Skin epidermis (tissue), 12 donors: ENCODE results near the gene CNP.
A peak's percentile ranks its signal among the peaks of the same experiment; 100 is the strongest.

Experiments
- H3K27ac ChIP-seq, 21 experiments: fragments of 200-600 bp; sonication (generic) in 11 of 21; one replicate each; pipeline ENCODE4 v1.5.0; 2020; ENCODE audit warnings: mild to moderate bottlenecking in 3 of 21, inconsistent platforms in 2 of 21, moderate library complexity in 2 of 21
- H3K4me3 ChIP-seq, 7 experiments: fragments of 200-600 bp; sonication (generic) in 2 of 7; one replicate each; pipeline ENCODE4 v1.5.0; 2020; ENCODE audit warnings: inconsistent platforms in 2 of 7, mild to moderate bottlenecking in 2 of 7, moderate library complexity in 1 of 7

CNP gene

DNA sequence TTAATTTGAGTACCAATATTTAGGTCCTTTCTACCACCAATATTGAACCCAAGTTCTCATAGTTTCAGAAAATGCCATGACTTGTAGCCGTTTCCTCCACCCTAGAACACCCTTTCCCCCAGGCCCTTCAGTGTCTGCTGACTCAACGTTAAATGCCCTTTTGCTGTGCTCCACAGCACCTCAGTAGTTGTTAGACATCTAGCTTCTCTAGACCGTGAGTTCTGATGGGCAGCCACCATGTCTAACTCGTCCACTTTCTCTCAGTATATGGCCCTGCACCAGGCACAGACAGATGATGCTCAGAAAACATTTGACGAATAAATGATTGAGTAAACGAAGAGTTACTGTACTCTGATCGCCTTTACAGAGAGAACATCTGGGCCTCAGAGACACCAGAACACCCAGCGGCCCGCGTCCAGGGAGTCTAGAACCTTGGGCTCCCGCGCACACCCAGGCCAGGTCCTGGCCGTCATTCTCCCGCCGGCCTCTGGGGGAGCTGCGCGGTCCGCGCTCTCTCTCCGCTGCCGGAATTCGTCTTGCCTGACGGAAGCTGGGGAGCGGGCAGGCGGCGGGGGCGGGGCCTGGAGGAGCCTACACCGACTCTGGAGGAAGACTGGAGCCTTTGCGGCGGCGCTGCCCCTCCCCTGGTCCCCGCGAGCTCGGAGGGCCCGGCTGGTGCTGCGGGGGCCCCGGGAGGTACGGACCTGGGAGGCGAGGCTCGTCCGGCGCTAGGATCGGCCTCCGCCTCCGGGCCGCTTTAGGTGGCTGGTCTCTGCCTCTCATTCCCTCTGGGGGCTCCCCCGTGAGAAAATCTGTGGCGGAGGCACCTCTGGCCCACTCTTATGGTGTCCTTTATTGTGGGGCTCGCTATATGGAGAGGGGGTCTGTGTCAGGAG, 53.2 kb downstream of the CNP start, which contains the start of gene NKIRAS2:
Gene NKIRAS2 (plus strand): TSS at position 582 of the 896 bp plus-strand sequence. CDS start 1,488 bp downstream, outside the sequence.
- Histone ChIP-seq H3K4me3 (peak within 1 kb of the TSS; percentile 59 to 95 (median 83)), H3K27ac (peak within 1 kb of the TSS; percentile 70 to 96 (median 92))

- H3K4me3 ChIP-seq = peak overlapping the region in 6 of 7 experiments; percentile 59 to 95 (median 84)
- peak overlapping the region in 11 of 21 experiments; percentile 87 to 96 (median 92) for H3K27ac ChIP-seq
Measured at GRCh38 chr17:42020845-42021244, 54.2 kb downstream of the CNP start.

- no peak overlapping the region for H3K4me3 ChIP-seq
- H3K27ac ChIP-seq = peak overlapping the region in 16 of 21 experiments; percentile 11 to 74 (median 58)
Measured at GRCh38 chr17:42023524-42024349, 57.1 kb downstream of the CNP start.

DNA sequence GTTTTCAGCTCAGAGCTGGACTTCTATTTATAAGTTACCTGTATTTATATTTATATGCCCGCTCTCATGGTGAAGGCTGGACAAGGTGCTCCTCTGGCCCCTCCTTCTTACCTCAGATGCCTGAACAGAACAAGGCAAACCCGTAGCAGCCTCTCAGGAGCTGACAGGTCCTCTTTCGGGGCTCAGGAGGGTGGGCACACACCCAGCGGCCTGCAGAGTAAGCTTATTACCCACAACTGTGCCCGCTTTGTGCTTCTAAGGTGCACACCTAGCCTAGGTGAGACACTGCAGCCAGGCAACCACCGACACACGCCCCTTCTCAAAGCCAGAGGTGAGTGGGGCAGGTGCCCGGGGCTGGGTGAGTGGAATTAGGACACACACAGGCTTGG, 58.6 kb downstream of the CNP start:
- Histone ChIP-seq H3K27ac (peak overlapping the region in 9 of 21 experiments; percentile 17 to 74 (median 40)), H3K4me3 (no peak overlapping the region)

DNA sequence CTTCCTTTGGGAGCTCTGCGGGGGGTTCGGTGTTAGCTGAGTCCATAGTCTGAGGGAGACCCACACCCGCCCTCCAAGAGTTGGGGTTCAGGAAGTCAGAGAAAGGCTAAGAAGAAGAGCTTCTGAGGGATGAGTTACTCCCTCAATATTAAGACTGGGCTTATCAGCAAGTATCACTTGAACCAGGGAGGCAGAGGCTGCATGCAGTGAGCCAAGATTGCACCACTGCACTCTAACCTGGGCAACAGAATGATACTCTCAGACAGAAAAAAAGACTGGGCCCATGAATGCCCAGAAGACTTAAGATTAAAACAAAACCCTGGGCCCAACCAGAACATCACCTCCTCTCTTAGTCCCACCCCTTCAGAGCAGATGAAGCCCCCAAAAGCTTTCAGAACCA, 59.3 kb downstream of the CNP start:
- peak overlapping the region in 1 of 21 experiments; percentile 28 for H3K27ac ChIP-seq
- H3K4me3 ChIP-seq = no peak overlapping the region

DNA sequence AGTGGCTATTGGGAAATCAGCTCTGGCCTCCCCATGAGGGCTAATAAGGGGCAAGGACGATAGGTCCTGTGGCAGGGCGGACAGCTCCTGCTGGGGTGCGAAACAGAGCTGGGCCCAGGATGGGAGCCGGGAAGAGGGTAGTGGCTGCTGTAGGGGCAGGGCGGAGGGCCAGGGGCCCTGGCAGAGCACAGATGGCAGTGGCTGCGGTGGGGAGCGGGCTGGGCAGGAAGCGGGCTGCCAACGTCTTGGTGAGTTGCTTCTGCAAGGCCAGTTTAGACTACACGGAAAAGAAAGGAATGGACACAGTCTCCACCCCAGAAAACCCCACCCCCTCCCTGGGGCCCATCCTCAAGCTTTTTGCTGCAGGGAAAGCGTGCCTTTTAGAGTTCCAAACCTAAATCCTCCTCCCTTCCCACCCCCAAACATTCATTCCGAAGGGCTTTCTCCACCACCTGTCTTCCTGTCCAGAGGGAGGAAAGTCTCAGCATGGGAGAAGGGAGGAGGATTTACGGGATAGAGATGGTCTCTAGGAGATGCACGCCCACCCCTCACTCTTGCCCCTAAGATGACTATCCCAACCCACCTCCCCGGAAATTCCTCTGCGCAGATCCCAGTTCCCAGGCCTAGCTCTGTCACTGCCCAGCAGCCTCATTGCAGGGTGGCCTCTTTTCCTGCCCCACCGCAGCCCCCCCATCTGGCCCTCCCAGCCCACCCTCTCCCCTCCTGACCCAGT, 60.4 kb downstream of the CNP start:
- no peak overlapping the region for H3K4me3 ChIP-seq
- H3K27ac ChIP-seq = no peak overlapping the region
